HepG2 (cell line): ENCODE results near the gene SMYD5. TPM values are rescaled to one million over a fixed set of nuclear protein-coding genes. Genes with fewer than 3 reads are reported as not detected.
A peak's percentile ranks its signal among the peaks of the same experiment; 100 is the strongest.

Experiments used
- CBX2 ChIP-seq, 2 experiments: fragments of 200-600 bp in 1 of 2; sonication (generic); formaldehyde crosslinking in 1 of 2; IDR thresholded peaks; 2 replicates each; pipeline versions ENCODE4 v1.7.0 to v1.8.1; 2018 to 2022; ENCODE audit warnings: low read depth in 2 of 2, low read length in 1 of 2, mild to moderate bottlenecking in 1 of 2, missing genetic modification reagents in 1 of 2
- DPF2 ChIP-seq: sonication (generic); formaldehyde crosslinking; IDR thresholded peaks from 2 replicates; pipeline ENCODE4 v1.4.0; 2020; ENCODE audit warnings: mild to moderate bottlenecking, low read depth, missing genetic modification reagents, borderline replicate concordance
- EHMT2 ChIP-seq: fragments of 200-600 bp; sonication (generic); IDR thresholded peaks from 2 replicates; pipeline ENCODE4 v1.7.0; 2017; ENCODE audit warnings: antibody characterized with exemption, low read depth, low read length, borderline replicate concordance
- GLMP ChIP-seq: sonication (generic); formaldehyde crosslinking; IDR thresholded peaks from 2 replicates; pipeline ENCODE4 v1.9.0; 2021; ENCODE audit warnings: missing genetic modification reagents, mild to moderate bottlenecking, borderline replicate concordance
- MXD1 ChIP-seq: sonication (generic); formaldehyde crosslinking; IDR thresholded peaks from 2 replicates; pipeline ENCODE4 v1.4.0; 2020; ENCODE audit warnings: mild to moderate bottlenecking, missing genetic modification reagents
- NFKBIZ ChIP-seq: IDR thresholded peaks from 2 replicates; pipeline ENCODE4 v1.6.1; 2018; ENCODE audit warnings: missing genetic modification reagents, missing compliant biosample characterization
- NR3C1 ChIP-seq: sonication (generic); formaldehyde crosslinking; IDR thresholded peaks from 2 replicates; pipeline ENCODE4 v1.4.0; 2020; ENCODE audit warnings: missing genetic modification reagents
- PATZ1 ChIP-seq: sonication (generic); formaldehyde crosslinking; IDR thresholded peaks from 2 replicates; pipeline ENCODE4 v1.4.0; 2020; ENCODE audit warnings: missing genetic modification reagents
- SP4 ChIP-seq: sonication (generic); formaldehyde crosslinking; IDR thresholded peaks from 2 replicates; pipeline ENCODE4 v1.8.1; 2023; ENCODE audit warnings: mild to moderate bottlenecking, missing genetic modification reagents
- TSC22D2 ChIP-seq: sonication (generic); formaldehyde crosslinking; IDR thresholded peaks from 2 replicates; pipeline ENCODE4 v1.5.1; 2020; ENCODE audit warnings: missing genetic modification reagents, mild to moderate bottlenecking, borderline replicate concordance
- ZBTB25 ChIP-seq: IDR thresholded peaks from 2 replicates; pipeline ENCODE4 v1.6.1; 2018; ENCODE audit warnings: missing genetic modification reagents
- ZBTB7B ChIP-seq: sonication (generic); formaldehyde crosslinking; IDR thresholded peaks from 2 replicates; pipeline ENCODE4 v1.4.0; 2020; ENCODE audit warnings: missing genetic modification reagents
- ZIK1 ChIP-seq: sonication (generic); formaldehyde crosslinking; IDR thresholded peaks from 2 replicates; pipeline ENCODE4 v1.5.0; 2020; ENCODE audit warnings: mild to moderate bottlenecking, low read depth, missing genetic modification reagents, borderline replicate concordance
- ZNF232 ChIP-seq: sonication (generic); formaldehyde crosslinking; IDR thresholded peaks from 2 replicates; pipeline ENCODE4 v1.4.0; 2020; ENCODE audit warnings: missing genetic modification reagents, borderline replicate concordance
- ZNF335 ChIP-seq: sonication (generic); formaldehyde crosslinking; IDR thresholded peaks from 2 replicates; pipeline ENCODE4 v1.4.0; 2020; ENCODE audit warnings: missing genetic modification reagents
- ZNF503 ChIP-seq: sonication (generic); formaldehyde crosslinking; IDR thresholded peaks from 2 replicates; pipeline ENCODE4 v1.4.0; 2020; ENCODE audit warnings: missing genetic modification reagents
- ZNF629 ChIP-seq: sonication (generic); formaldehyde crosslinking; conservative IDR thresholded peaks from 2 replicates; pipeline ENCODE4 v1.5.0; 2020; ENCODE audit warnings: missing genetic modification reagents
- polyA plus RNA-seq, 8 experiments: library from polyadenylated mRNA; depleted of rRNA in 3 of 8; stranded (reverse) in 7 of 8; unstranded in 1 of 8; fragments of >200 nt; fragmentation: Illumina TruSeq in 4 of 8; extraction: Trizol in 4 of 8; gene quantifications; 2 replicates each; pipeline versions ENCODE4 v1.2.1 to v1.2.3, GENCODE V29; 2011 to 2016; ENCODE audit warnings: low read depth in 4 of 8, missing spikeins in 1 of 8, mixed read lengths in 1 of 8; ENCODE audit not compliant: insufficient read depth in 1 of 8
- total RNA-seq, 5 experiments: library from RNA; depleted of rRNA; stranded (reverse); fragments of >200 nt; fragmentation: Illumina TruSeq; extraction: Trizol; gene quantifications; 2 replicates each; pipeline ENCODE4 v1.2.3, GENCODE V29; 2016; ENCODE audit warnings: low read depth in 1 of 5

Gene SMYD5
- total and polyA plus RNA-seq, 2 of the 13 experiments (the other 11 are each of a cell fraction or from before 2014, with no cell fraction given) = 55.8 to 70.4 TPM

- TF ChIP-seq ZNF503 (CRISPR knock-in tag) (no peak), ZBTB25 (CRISPR knock-in tag) (peak; percentile 49; the same call in 1 of the 2 replicates), ZNF232 (peak; percentile 33; the same call in 1 of the 2 replicates), ZNF629 (CRISPR knock-in tag) (0 out of 2 replicates have a peak, but pooled peaks have one; percentile 6), DPF2 (CRISPR knock-in tag) (no peak), CBX2 (IDR thresholded peaks at IDR 0.05; ENCODE audit: low read depth, low read length) (no peak; the same call in 1 of the 2 replicates), CBX2 (CRISPR knock-in tag; IDR thresholded peaks at IDR 0.05; ENCODE audit: low read depth) (no peak), ZNF335 (CRISPR knock-in tag) (no peak), ZBTB7B (CRISPR knock-in tag) (peak; percentile 23; the same call in 1 of the 2 replicates), MXD1 (peak; percentile 91; the same call in 1 of the 2 replicates), SP4 (CRISPR knock-in tag) (peak; percentile 94), EHMT2 (no peak), GLMP (CRISPR knock-in tag) (0 out of 2 replicates have a peak, but pooled peaks have one; percentile 6), NR3C1 (CRISPR knock-in tag) (no peak), ZIK1 (CRISPR knock-in tag) (peak; percentile 81; the same call in 1 of the 2 replicates), TSC22D2 (CRISPR knock-in tag) (peak; percentile 92), NFKBIZ (CRISPR knock-in tag) (0 out of 2 replicates have a peak, but pooled peaks have one; percentile 34), PATZ1 (CRISPR knock-in tag) (peak; percentile 55)
Observed at GRCh38 chr2:73233154-73233931, 19.3 kb downstream of the SMYD5 start, which contains the start of gene PRADC1 (continued).
